ENCODE measurements around the gene PLA2G4B. TPM values are rescaled to one million over a fixed set of nuclear protein-coding genes. Genes with fewer than 3 reads are reported as not detected.

Gene PLA2G4B
- total RNA-seq, 1 donor from 2014 or later, result 0.80 TPM

DNA sequence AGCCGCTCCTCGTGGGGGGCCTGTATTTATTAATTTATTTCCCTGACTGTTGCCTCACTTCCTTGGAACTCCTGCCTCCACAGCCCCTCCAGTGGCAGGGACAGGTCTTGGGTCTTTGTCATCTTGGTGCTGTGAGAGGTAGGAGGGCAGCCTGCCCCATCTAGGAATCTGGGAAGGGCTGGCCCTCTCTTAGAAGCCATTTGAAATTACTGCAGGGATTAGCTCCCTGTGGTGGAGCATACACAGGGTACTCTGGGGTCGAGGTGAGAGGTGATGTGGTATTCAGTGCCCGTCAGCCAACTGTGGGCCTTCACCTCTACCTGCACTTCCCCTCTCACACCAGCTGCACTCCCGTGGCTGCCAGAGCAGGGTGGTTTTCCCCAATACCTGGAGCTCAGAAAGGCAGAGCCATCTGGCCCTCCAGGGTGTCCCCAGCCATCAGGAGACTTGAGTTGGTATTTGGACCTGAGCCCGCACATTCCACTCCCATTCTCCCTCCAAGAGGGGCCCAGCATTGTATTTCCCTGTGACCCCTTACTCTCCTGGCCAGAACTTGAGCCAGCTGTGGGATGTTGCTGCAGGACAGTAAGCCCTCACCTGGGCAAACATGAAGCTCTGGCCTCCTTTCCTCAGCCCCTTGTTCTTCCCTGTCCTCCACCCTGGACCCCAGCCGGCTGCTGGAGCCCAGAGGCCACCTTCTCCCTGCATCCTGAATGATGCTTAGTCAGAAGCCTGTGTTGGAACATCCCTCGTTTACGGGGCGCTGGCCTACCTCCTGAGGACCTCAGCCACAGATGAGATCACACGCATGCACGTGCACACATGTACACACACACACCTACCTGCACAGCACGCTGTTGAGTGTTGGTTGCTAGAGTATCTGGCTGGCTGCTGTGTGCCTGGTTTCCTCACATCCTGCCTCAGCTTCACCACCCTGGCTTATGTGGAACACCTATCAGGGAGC lies 12.8 kb upstream of the PLA2G4B start:
- no peak for DNase-seq (ENCODE audit: low read depth)

DNA sequence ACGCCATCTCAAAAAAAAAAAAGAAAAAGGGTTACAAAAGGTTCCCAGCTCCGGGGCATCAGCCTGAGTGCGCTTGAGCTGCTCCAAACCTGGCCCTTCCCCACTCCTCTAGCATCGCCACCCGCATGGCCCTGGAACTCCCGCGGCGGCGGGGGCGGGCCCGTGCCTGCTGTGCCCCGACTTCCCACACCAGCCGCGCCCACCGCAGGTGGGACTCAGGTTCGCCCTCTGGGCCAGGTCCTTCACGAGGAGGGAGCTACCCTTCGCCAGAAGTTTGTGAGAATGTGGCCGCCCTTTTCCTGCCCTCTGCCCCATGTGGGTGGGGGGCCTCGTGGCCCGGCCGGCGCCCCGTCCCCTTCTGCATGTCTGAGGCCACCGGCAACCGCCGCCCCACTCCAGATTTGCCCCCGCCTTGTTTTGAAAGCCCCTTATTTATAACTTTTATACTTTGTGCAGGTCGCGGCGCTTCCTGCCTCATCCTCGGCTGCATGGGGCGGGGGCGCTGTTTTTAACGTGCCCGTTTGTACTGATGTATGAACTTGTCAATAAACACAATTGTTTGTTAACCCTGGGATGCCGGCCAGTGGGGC lies 11.3 kb upstream of the PLA2G4B start:
- no peak for DNase-seq (ENCODE audit: low read depth)

DNA sequence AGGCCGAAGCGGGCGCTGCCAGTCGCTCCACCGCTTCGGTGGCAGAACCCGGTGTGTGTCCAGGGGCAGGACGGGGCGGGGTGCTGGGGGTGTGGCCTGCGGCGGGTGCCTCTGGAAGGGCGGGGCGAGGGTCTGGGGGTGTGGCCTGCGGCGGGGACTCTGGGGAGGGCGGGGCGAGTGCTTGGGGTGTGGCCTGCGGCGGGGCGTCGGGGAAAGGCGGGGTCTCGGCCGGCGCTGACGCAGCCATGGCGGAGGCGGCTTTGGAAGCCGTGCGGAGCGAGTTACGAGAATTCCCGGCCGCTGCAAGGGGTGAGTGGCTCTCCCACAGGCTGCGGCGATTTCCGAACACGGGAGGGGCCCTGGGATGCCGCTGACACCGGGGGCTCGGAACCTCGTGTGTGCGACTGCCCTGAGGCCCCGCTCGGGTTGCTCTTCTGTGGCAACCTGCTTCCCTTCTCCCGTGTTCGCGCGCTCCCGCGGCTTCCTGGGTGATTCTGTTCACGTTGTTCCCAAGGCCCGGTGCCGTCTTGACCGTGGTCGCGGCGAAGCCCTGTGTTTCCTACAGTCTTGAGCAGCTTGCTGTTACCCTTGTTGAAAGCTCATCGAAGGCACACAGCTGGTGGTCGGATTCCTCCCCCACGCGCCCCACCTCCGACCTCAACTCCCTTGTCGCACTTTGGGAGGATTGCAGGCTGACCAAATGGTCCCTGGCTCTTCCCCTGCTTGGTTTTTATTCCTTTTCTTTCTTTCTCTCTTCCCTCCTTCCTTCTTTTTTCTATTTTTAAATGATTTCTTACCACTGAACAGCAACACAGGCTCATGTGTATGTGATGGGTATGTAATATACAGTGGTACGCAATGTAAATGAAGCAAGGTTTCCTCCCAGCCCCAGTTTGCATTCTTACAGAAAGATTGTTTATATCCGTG lies 10.5 kb upstream of the PLA2G4B start, which contains the start of gene JMJD7:
TSS of gene JMJD7 (plus strand) at position 213 of the 927 bp plus-strand sequence. CDS start at position 246, 33 bp downstream.
- peak; percentile 50 for DNase-seq (ENCODE audit: low read depth)

DNA sequence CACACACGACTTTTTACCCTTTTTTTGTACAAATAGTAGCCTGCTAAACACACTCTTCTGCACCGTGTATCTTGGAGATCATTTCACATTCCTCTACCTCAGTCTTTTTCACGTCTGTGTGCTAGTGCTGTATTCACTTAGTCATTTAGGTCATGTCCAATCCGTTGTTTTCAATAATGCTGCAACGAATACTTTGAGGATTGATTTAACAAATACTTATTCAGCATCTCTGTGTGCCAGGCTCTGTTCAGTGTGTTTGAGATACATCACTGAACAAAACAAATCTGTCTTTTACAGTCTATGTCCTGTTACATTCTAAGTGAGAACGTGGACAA lies 9.9 kb upstream of the PLA2G4B start:
- DNase-seq (ENCODE audit: low read depth), result peak; percentile 20

DNA sequence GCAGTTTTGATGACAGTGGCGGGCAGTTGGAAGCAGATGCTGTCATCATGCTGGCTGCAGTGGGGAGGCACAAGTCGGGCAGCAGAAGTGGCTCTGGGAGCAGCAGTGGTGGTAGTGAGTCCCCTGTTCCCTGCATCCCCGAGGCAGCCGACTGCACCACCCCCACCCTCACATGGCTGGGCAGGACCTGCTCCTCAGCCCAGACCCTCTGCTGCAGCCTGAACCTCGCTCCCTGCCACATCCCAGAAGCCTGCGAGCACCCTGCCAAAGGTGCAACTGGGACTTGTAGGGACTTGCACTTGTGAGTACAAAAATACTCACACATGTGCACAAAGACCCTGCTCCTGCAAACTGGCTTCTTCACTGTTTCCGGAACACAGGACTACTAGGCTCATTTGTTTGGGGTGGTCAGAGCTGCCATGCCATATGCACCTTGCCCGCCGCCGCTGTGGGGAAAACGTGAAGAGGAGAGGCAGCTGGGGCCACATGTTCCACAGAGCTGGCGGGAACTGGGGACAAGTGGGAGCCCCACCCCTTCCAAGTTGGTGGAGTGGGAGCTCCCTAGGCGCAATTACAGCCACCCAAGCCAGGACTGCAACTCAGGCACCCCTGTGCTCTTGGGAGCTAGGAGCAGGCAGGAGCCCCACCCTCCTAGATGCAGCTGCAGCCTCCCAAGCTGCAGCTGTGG lies 8.5 kb upstream of the PLA2G4B start:
- DNase-seq (ENCODE audit: low read depth), result no peak

DNA sequence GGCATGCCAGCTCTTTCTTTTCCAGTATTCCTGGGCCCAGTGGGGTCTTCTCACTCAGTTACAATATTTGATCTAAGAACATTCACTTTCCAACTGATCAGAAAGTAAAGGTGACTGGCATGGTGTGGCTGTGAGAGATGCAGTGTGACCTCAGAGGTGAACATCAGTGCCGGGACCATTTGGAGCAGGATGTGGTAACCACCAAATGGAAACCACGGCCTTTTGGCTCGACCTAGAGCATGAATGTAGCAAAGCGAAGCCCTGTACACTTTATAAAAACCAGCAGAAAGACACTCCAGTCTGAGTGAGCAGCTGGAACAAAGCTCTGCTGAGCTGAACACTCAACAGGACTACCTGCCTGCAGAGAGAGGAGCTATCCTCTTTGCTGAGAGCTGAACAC lies 7.4 kb upstream of the PLA2G4B start:
- peak; percentile 12 for DNase-seq (ENCODE audit: low read depth)

DNA sequence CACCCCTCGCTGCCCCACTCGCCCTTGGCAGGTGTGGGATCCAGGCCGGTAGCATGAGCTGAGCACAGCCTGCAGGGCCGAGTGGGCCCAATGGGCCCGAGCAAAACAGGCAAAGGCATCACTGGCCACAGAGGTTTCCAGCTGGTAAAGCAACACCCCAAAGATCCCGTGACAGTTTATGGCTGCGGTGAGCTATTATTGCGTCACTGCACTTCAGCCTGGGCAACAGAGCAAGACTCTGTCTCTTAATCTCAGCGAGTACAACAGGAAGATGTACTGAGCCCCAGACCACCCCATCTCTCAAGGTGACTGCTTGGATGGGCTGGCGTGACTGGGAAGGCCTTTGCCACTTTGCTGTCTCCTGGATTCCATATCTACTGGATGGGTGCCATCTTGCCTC lies 6.4 kb upstream of the PLA2G4B start:
- DNase-seq (ENCODE audit: low read depth), result no peak

DNA sequence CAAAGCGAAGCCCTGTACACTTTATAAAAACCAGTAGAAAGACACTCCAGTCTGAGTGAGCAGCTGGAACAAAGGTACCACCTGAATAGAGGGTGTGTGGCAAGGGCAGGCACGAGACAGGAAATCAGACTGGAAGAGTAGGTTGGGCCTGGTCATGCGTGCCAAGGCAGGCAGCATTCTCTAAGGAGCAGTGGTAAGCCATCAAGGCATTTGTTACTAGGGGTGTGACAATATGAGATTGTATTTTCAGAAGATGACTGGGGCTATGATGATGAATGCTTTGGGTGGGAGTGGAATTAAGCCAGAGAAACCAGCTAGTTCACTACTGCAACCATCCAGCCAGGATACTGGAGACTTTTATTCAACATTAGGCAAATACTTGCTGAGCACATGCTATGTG lies 5.8 kb upstream of the PLA2G4B start:
- DNase-seq (ENCODE audit: low read depth), result peak; percentile 60

DNA sequence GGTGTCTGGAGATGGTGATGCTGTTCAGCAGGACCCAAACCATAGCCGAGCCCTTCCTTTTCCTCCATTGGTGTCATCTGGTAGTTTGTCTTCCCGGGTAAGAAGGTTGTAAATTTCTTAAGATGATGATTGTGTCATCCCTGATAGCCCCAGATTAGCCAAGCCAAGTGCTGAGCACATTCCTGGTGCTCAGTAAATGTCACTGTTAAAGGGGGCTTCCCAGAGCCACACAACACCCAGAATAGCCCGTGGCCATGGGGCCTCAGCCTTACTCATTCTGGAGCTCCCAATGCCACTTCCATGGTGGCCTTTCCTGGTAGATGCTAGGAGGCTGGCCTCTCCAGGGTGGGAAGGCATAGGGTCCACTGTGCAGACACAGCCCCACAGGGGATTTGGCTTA lies 4.6 kb upstream of the PLA2G4B start:
- DNase-seq (ENCODE audit: low read depth), result no peak

DNA sequence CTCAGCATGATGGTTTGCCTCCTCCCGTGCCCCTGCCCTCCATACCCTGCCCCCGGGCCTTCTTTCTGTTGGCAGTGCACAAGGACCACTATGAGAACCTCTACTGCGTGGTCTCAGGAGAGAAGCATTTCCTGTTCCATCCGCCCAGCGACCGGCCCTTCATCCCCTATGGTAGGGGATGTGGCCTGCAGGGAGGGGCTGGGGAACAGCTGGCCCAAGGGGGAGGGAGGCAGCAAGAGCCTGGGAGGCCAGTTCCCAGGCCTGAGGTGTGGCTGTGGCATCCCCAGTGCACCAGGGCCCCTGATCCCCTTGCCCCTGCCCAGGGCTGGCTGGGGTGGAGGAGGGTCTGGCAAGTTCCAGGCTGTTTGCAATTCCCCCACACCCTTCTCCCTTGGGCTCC lies 2.6 kb upstream of the PLA2G4B start:
- DNase-seq (ENCODE audit: low read depth), result no peak

DNA sequence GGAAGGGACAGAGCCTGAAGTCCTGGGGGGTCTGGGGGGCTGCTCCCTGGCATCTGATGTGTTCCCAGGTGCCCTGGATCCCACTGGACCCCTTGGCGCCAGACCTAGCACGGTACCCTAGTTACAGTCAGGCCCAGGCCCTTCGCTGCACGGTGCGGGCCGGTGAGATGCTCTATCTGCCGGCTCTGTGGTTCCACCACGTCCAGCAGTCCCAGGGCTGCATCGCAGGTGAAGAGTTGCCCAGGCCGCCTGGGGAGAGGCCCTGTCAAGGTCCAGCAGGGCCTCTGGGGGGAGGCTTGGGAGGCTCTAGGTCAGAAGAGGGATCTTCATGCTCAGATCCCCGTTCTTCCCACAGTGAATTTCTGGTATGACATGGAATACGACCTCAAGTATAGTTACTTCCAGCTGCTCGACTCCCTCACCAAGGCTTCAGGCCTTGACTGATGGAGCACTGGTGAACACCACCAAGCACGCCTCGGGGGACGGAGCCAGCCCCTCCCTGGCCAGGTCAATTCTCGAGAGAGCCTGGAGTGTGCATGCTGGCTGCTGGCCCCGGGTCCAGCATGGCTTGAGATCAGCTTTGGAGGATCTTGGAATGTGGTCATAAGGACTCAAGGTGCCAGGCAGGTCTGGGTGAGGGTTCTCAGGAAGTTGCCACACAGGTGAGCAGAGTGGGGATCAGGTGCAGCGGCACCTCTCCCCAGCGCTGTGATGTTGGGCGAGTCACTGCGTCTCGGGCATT lies 1.8 kb upstream of the PLA2G4B start:
- no peak for DNase-seq (ENCODE audit: low read depth)

DNA sequence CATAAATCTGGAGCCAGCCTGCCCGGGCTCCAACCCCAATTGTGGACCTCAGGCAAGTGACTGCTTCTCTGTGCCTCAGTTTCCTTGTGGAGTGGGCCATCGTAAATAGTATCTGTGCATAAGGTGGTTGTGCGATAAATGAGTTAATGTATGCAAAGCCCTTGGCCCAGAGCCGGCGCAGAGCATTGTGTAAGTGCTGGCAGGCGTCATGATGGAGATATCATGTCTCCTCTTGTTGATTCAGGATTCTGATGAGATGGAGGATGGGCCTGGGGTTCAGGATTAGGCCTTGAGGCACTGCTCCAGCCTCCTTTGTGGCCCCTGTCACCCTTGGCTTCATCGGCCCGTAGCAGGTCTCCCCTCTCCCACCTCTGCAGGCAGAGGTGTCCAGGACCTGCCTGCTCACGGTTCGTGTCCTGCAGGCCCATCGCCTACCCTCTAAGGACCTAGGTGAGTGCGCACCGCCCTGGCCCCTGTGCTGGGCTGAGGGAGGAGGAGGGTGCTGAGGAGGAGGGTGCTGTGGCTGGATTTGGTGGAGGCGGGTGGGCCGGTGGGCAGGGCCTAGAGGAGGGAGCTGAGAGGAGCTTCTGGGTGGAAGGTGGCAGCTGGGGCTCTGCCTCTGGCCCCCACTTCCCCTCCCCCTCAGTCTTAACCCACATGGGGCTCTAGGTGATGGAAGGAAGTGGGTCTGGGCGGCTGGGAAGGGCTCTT lies 1.3 kb downstream of the PLA2G4B start:
- DNase-seq (ENCODE audit: low read depth), result no peak

DNA sequence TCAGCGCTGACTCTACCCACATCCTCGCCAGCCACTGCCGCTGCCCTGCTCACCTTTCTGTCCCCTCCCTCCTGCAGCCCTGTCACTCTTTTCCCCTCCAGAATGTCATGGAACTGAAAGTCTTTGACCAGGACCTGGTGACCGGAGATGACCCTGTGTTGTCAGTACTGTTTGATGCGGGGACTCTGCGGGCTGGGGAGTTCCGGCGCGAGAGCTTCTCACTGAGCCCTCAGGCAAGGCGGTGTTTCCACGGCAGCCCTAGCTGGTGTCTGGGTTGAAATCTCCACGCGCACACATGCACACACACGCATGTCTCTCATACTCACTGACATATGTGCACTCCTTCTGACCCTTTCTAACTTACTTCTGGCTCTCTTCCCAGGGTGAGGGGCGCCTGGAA lies 2.0 kb downstream of the PLA2G4B start:
- no peak for DNase-seq (ENCODE audit: low read depth)

DNA sequence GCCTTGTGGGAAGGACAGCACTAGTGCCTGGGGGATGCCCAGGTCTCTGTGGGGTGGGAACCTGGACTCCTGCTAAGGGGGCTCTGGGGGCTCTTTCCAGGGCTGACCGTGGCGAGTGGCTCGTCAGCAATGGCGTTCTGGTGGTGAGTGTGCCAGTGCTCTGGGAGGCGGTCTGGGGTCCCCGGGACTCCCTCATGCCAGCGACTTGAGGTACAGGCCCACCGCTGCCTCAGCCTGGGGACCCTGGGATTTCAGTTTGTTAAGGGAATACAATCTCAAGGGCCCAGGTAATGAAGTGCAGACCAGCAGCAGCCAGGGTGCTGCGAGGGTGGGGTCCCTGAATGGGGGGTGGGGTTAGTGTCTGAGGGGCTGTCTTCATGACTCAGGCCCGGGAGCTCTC lies 2.5 kb downstream of the PLA2G4B start:
- DNase-seq (ENCODE audit: low read depth), result no peak

DNA sequence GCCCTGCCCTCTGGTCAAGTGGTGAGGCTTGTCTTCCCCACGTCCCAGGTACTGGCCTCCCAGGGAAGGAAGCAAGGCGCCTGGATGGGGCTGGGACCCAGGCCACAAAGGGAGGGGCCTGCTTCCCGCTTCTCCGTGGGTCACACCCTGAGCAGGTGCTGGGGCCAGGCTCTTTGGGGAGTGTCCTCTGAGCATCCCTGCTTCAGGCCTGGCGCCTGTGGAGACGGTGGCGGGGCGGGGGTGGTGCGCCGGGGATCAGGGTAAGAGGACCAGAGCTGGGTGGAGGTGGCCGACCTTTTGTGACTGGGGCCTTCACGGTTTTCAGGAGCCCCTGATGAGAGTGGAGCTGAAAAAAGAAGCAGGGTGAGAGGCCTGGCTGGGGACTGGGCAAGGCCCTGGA lies 3.6 kb downstream of the PLA2G4B start:
- no peak for DNase-seq (ENCODE audit: low read depth)

DNA sequence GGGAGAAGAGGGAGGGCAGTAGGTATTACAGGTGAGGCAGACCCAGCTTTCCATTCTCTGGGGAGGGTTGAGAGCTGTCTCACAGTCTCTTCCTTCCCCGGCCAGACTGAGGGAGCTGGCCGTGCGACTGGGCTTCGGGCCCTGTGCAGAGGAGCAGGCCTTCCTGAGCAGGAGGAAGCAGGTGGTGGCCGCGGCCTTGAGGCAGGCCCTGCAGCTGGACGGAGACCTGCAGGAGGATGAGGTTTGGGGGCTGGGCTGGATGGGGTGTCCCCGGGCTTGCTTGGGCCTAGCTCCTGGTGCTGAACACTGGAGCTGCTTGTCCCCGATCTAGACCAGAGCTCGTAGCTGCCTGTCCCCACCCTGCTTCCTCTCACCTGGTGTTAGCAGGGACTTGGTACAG lies 4.9 kb downstream of the PLA2G4B start:
- DNase-seq (ENCODE audit: low read depth), result no peak

DNA sequence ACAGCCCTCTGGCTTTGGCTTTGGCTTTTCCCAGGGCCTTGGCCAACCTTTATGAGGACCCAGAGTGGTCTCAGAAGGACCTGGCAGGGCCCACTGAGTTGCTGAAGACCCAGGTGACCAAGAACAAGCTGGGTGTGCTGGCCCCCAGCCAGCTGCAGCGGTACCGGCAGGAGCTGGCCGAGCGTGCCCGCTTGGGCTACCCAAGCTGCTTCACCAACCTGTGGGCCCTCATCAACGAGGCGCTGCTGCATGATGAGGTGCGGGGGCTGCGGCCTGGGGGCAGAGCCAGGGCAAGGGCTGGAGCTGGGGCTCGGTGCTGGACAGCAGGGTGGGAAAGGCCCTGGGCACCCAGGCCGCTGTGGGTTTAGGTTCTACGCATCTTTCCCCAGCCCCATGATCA lies 6.2 kb downstream of the PLA2G4B start:
- DNase-seq (ENCODE audit: low read depth), result no peak

DNA sequence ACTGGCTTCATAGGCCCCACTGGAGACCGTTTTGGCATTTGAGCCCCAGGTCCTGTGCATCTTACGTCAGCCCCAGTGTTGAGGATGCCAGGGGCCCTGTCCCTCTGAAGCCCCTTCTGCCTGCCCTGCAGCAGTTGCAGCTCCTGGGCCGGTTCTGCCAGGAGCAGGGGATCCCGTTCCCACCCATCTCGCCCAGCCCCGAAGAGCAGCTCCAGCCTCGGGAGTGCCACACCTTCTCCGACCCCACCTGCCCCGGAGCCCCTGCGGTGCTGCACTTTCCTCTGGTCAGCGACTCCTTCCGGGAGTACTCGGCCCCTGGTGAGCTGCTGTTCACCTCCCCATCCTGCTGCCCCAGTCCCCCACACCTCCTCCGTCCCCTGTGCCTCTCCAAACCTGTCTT lies 8.6 kb downstream of the PLA2G4B start:
- no peak for DNase-seq (ENCODE audit: low read depth)

DNA sequence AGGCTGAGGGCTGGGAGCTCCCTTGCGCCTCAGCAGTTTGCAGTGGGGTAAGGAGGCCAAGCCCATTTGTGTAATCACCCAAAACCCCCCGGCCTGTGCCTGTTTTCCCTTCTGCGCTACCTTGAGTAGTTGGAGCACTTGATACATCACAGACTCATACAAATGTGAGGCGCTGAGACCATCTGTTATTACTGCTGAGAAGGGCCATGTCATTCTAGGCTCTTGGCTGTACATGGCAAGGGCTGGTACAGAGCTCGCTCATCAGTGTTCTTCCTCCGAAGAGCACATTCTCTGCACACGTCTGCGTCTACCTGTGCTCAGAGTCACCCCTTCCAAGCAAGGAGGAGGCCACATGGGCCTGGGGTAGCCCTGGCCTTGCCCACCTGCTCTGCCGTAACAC lies 9.3 kb downstream of the PLA2G4B start:
- DNase-seq (ENCODE audit: low read depth), result no peak

DNA sequence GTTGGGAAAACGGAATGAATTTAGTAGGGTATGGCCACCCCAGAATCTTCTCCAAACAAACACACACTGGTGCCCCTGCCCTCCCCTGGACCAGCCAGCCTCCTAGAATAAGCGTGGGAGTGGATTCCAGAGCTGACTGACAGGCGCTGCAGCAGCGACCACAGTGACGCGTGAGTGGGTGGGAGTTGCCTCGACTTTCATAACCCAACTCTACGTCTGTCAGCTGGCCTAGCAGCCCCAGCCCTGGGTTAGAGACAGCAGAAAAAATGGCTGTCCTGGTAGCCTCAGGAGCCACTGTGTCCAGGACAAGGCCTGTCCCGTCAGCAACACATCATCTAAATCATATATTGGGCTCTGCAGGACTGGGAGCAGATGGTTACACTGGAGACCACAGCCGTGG lies 10.0 kb downstream of the PLA2G4B start:
- DNase-seq (ENCODE audit: low read depth), result no peak

Measured in renal cortical epithelial cell (primary cell).